ENCODE measurements around the gene CD68.

CD68 gene

GRCh38 chr17:7573324-7574080, 5.9 kb upstream of the CD68 start:
- TF ChIP-seq CTCF (IDR thresholded peaks at IDR 0.05; ENCODE audit: insufficient read depth, low read length, poor library complexity, severe bottlenecking) (no peak), EZH2phosphoT487 (conservative IDR thresholded peaks at IDR 0.05; ENCODE audit: low read length) (no peak)
- H2AFZ ChIP-seq (ENCODE audit: low read depth, low read length, severe bottlenecking) = no peak overlapping the region
- no peaks in the 10 kb centered on the region for H3K9me2 ChIP-seq (replicated peaks; ENCODE audit: insufficient read depth, low read length)
- H3K36me3 ChIP-seq (ENCODE audit: low read length) = peaks cover 38% of the 10 kb centered on the region
- H3K9ac ChIP-seq (ENCODE audit: low read length) = peak overlapping the region; percentile 100
- peak overlapping the region; percentile 100 for H3K4me3 ChIP-seq (ENCODE audit: insufficient read depth, low read length, poor library complexity, severe bottlenecking)
- peaks cover 32% of the 10 kb centered on the region for H4K20me1 ChIP-seq (ENCODE audit: low read depth, low read length)
- peak overlapping the region; percentile 94 for H3K27ac ChIP-seq (ENCODE audit: low read depth, low read length)
- H3K4me2 ChIP-seq (ENCODE audit: low read depth, low read length, poor library complexity, severe bottlenecking) = peak overlapping the region; percentile 71
- H3K27me3 ChIP-seq (ENCODE audit: low read length) = no peaks in the 10 kb centered on the region
- peaks cover 76% of the 10 kb centered on the region for H3F3A ChIP-seq (ENCODE audit: insufficient read depth)
- no peaks in the 10 kb centered on the region for H3K9me3 ChIP-seq (ENCODE audit: insufficient read depth, low read length)
- peaks cover 35% of the 10 kb centered on the region for H3K79me2 ChIP-seq (ENCODE audit: insufficient read depth, low read length)

GRCh38 chr17:7574176-7574953, 5.1 kb upstream of the CD68 start:
- H3K27me3 ChIP-seq (ENCODE audit: low read length) = no peaks in the 10 kb centered on the region
- H3K4me3 ChIP-seq (ENCODE audit: insufficient read depth, low read length, poor library complexity, severe bottlenecking) = peak overlapping the region; percentile 100
- peaks cover 35% of the 10 kb centered on the region for H3K79me2 ChIP-seq (ENCODE audit: insufficient read depth, low read length)
- peak overlapping the region; percentile 100 for H3K9ac ChIP-seq (ENCODE audit: low read length)
- H3K9me3 ChIP-seq (ENCODE audit: insufficient read depth, low read length) = no peaks in the 10 kb centered on the region
- H2AFZ ChIP-seq (ENCODE audit: low read depth, low read length, severe bottlenecking) = no peak overlapping the region
- TF ChIP-seq EZH2phosphoT487 (conservative IDR thresholded peaks at IDR 0.05; ENCODE audit: low read length) = no peak
- TF ChIP-seq CTCF (IDR thresholded peaks at IDR 0.05; ENCODE audit: insufficient read depth, low read length, poor library complexity, severe bottlenecking) = no peak
- no peaks in the 10 kb centered on the region for H3K9me2 ChIP-seq (replicated peaks; ENCODE audit: insufficient read depth, low read length)
- peaks cover 83% of the 10 kb centered on the region for H3F3A ChIP-seq (ENCODE audit: insufficient read depth)
- H3K36me3 ChIP-seq (ENCODE audit: low read length) = peaks cover 38% of the 10 kb centered on the region
- H3K27ac ChIP-seq (ENCODE audit: low read depth, low read length) = peak overlapping the region; percentile 94
- H4K20me1 ChIP-seq (ENCODE audit: low read depth, low read length) = peaks cover 32% of the 10 kb centered on the region
- peak overlapping the region; percentile 71 for H3K4me2 ChIP-seq (ENCODE audit: low read depth, low read length, poor library complexity, severe bottlenecking)

- H3K79me2 ChIP-seq (ENCODE audit: insufficient read depth, low read length) = peaks cover 35% of the 10 kb centered on the region
These were observed 4.0 kb upstream of the CD68 start for GRCh38 chr17:7575481-7575883.

More at GRCh38 chr17:7575481-7575883, 4.0 kb upstream of the CD68 start:
- H3K9me3 ChIP-seq (ENCODE audit: insufficient read depth, low read length) = no peaks in the 10 kb centered on the region
- peaks cover 38% of the 10 kb centered on the region for H3K36me3 ChIP-seq (ENCODE audit: low read length)
- no peak overlapping the region; the same call in 1 of the 2 replicates for H3K9ac ChIP-seq (ENCODE audit: low read length)
- H3K4me3 ChIP-seq (ENCODE audit: insufficient read depth, low read length, poor library complexity, severe bottlenecking) = no peak overlapping the region
- peak overlapping the region; percentile 4; the same call in 1 of the 2 replicates for H3K27ac ChIP-seq (ENCODE audit: low read depth, low read length)
- peaks cover 87% of the 10 kb centered on the region for H3F3A ChIP-seq (ENCODE audit: insufficient read depth)
- no peak overlapping the region for H2AFZ ChIP-seq (ENCODE audit: low read depth, low read length, severe bottlenecking)
- H3K9me2 ChIP-seq (replicated peaks; ENCODE audit: insufficient read depth, low read length) = no peaks in the 10 kb centered on the region
- H3K27me3 ChIP-seq (ENCODE audit: low read length) = no peaks in the 10 kb centered on the region
- peaks cover 32% of the 10 kb centered on the region for H4K20me1 ChIP-seq (ENCODE audit: low read depth, low read length)
- H3K4me2 ChIP-seq (ENCODE audit: low read depth, low read length, poor library complexity, severe bottlenecking) = peak overlapping the region; percentile 71
- TF ChIP-seq EZH2phosphoT487 (conservative IDR thresholded peaks at IDR 0.05; ENCODE audit: low read length) (no peak), CTCF (IDR thresholded peaks at IDR 0.05; ENCODE audit: insufficient read depth, low read length, poor library complexity, severe bottlenecking) (no peak)
